OCI-LY7 (cell line): ENCODE measurements around the gene GPR61.

Experiments used
- EZH2phosphoT487 ChIP-seq: fragments of 200-600 bp; sonication (generic); IDR thresholded peaks from 2 replicates; pipeline ENCODE4 v1.6.1; 2018; ENCODE audit warnings: low read depth, borderline replicate concordance, mild to moderate bottlenecking, mixed run types, antibody characterized with exemption, low read length, moderate library complexity, mixed read lengths
- TF ChIP-seq, protein P1 (sequence below): fragments of 200-600 bp; sonication (generic); conservative IDR thresholded peaks from 2 replicates; pipeline ENCODE4 v1.5.1; 2014; ENCODE audit warnings: mild to moderate bottlenecking, antibody characterized with exemption, low read length, moderate library complexity, mixed read lengths

DNA sequence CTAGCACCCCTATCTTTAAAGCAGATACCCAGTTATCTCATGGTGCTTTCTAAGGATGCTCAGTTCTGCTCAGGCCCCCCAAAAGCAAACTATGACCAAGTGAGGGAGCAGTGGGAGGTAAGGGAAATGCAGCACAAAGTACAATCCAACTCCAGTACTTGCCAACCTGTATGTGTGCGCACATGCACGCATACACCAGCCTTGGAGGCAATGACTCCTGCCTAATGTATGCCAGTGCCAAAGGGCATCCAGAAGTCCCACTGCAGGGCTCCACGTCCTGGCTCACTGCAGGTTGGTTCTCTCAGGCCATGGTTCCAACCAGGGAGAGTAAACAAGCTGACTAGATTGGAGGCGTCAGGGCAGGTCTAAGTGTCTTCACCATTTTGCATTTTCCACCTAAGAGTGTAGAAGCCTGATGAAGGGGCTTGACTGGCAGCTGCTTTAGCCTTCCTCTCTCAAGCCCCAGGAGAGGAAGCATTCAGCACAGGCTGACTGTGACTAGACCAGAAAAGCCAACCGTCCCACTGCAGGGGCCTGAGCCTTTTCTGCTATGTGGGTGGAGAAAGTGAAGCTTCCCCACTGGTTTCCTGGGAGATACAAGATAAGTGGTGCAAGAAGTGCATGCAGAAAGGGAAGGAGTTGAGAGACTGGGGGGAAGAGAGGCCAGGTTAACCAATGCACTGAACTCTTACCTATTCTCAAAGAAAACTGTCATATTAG, 37.9 kb upstream of the GPR61 start:
- TF ChIP-seq, protein P1, sequence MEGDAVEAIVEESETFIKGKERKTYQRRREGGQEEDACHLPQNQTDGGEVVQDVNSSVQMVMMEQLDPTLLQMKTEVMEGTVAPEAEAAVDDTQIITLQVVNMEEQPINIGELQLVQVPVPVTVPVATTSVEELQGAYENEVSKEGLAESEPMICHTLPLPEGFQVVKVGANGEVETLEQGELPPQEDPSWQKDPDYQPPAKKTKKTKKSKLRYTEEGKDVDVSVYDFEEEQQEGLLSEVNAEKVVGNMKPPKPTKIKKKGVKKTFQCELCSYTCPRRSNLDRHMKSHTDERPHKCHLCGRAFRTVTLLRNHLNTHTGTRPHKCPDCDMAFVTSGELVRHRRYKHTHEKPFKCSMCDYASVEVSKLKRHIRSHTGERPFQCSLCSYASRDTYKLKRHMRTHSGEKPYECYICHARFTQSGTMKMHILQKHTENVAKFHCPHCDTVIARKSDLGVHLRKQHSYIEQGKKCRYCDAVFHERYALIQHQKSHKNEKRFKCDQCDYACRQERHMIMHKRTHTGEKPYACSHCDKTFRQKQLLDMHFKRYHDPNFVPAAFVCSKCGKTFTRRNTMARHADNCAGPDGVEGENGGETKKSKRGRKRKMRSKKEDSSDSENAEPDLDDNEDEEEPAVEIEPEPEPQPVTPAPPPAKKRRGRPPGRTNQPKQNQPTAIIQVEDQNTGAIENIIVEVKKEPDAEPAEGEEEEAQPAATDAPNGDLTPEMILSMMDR: no peak
- TF ChIP-seq EZH2phosphoT487: no peak
